AG04449 (cell line): ENCODE measurements around the gene AKAP6.
"Not testable (repeated sequence)": the region's sequence is repeated elsewhere in the genome, so short reads cannot be mapped to it uniquely, and the experiment has no call there.

Experiments used
- CTCF ChIA-PET: fragments of 350-600 bp; formaldehyde crosslinking; extraction: SDS; loops from one replicate; lab custom pipeline; 2021; ENCODE audit warnings: antibody characterized with exemption; lab: Yijun Ruan, JAX
- POLR2A ChIA-PET: fragments of 400-600, 350-600 bp; formaldehyde crosslinking; extraction: SDS; loops from one replicate; lab custom pipeline; 2020; ENCODE audit warnings: antibody characterized with exemption, inconsistent platforms; lab: Yijun Ruan, JAX
- DNase-seq: peaks from one replicate; pipeline ENCODE4 v3.0.0-alpha.2; 2010; ENCODE audit warnings: low read depth, low spot score
- H3K4me3 ChIP-seq: 2 replicates; pipeline ENCODE4 v1.5.1; 2011; ENCODE audit warnings: low read depth, mild to moderate bottlenecking, control low read depth, low read length
- CTCF ChIP-seq: IDR thresholded peaks from one replicate; pipeline ENCODE4 v1.5.1; 2011; ENCODE audit warnings: mild to moderate bottlenecking, moderate library complexity, low read length, control low read depth, inconsistent platforms; ENCODE audit not compliant: insufficient read depth; ENCODE audit errors: missing control alignments

Gene AKAP6

GRCh38 chr14:32368107-32368506, 39.0 kb downstream of the AKAP6 start:
- POLR2A ChIA-PET: no interaction called here
- CTCF ChIA-PET: interaction anchor here (2.0 kb wide), 1 partner anchor 113 kb away, joined by 6 read pairs; no protein-coding TSS in a partner anchor
- TF ChIP-seq CTCF: no peak
- H3K4me3 ChIP-seq: no peak overlapping the region
- DNase-seq: no peak

- CTCF ChIA-PET: interaction anchor here (0.8 to 2.1 kb wide), 4 partner anchors 9 to 117 kb away, joined by 3 to 6 read pairs (median 4); no protein-coding TSS in a partner anchor
- peak; percentile 55 for DNase-seq
- no peak for TF ChIP-seq CTCF
- POLR2A ChIA-PET: no interaction called here
- no peak overlapping the region for H3K4me3 ChIP-seq
These were observed 41.6 kb downstream of the AKAP6 start for GRCh38 chr14:32370714-32371113.

- ChIA-PET POLR2A (no interaction called here), CTCF (interaction anchor here (1.5 to 2.6 kb wide), 3 partner anchors 11 to 118 kb away, joined by 3 to 15 read pairs (median 6); no protein-coding TSS in a partner anchor)
- no peak for TF ChIP-seq CTCF
- peak; percentile 92 for DNase-seq
- H3K4me3 ChIP-seq: no peak overlapping the region
These were observed 43.1 kb downstream of the AKAP6 start for GRCh38 chr14:32372154-32372553.

GRCh38 chr14:32373174-32373573, 44.1 kb downstream of the AKAP6 start:
- POLR2A ChIA-PET, H3K4me3 ChIP-seq, DNase-seq: not testable (repeated sequence)
- CTCF ChIA-PET: interaction anchor here (1.0 to 2.6 kb wide), 3 partner anchors 10 to 187 kb away, joined by 3 to 15 read pairs (median 4); no protein-coding TSS in a partner anchor

GRCh38 chr14:32374155-32374554, 45.1 kb downstream of the AKAP6 start:
- CTCF ChIA-PET: interaction anchor here (1.0 to 2.6 kb wide), 2 partner anchors 9 to 186 kb away, joined by 3 to 15 read pairs; no protein-coding TSS in a partner anchor
- TF ChIP-seq CTCF: no peak
- no peak overlapping the region for H3K4me3 ChIP-seq
- no peak for DNase-seq
- POLR2A ChIA-PET: no interaction called here

- no peak for TF ChIP-seq CTCF
- ChIA-PET POLR2A (no interaction called here), CTCF (interaction anchor here (0.8 to 2.5 kb wide), 3 partner anchors 9 to 16 kb away, joined by 4 to 8 read pairs (median 4); no protein-coding TSS in a partner anchor)
- DNase-seq: no peak
- H3K4me3 ChIP-seq: no peak overlapping the region
These were observed 46.6 kb downstream of the AKAP6 start for GRCh38 chr14:32375663-32376062.
